WTC11 (cell line): Measurements from ENCODE around the gene GMPR.

Experiments used
- AFF4 ChIP-seq: sonication (generic); formaldehyde crosslinking; IDR thresholded peaks from 2 replicates; pipeline ENCODE4 v1.8.1; 2023; ENCODE audit warnings: mild to moderate bottlenecking, missing genetic modification reagents, borderline replicate concordance
- RORB ChIP-seq: fragments of 250-450 bp; sonication (Bioruptor Pico); IDR thresholded peaks from 2 replicates; pipeline ENCODE4 v1.9.0; 2021; ENCODE audit warnings: mild to moderate bottlenecking
- USF2 ChIP-seq: sonication (generic); formaldehyde crosslinking; IDR thresholded peaks from 2 replicates; pipeline ENCODE4 v1.8.1; 2023; ENCODE audit warnings: mild to moderate bottlenecking, missing genetic modification reagents, moderate library complexity
- TF ChIP-seq, protein P1 (sequence below): fragments of 200-600 bp; IDR thresholded peaks from 2 replicates; pipeline ENCODE4 v1.8.0; 2022; ENCODE audit warnings: antibody characterized with exemption

DNA sequence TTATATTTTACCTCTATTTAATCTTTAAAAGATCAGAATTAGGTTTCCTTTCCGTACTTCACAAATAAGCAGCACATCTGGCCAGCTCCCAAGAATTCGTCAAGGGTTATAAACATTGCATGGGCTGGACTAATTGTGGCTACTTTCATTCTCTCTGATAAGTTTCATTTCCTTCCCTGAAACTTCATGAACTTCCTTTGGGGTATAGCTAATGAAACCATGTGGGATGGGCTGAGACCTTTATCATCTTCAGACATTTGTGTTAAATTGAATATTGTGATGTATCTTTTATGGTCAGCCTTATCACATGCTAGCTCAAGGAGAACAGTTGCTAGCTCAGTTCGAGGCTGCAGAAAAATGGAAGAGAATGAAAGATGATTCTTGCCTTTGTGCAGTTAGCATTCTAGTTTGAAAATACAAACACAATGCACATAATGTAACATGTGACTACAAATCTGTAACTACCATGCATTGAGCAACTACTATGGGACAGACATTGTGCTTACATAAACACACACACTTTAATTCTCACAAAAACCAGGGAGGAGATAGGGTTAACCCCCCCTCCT, 1.7 kb upstream of the GMPR start:
- TF ChIP-seq, protein P1, sequence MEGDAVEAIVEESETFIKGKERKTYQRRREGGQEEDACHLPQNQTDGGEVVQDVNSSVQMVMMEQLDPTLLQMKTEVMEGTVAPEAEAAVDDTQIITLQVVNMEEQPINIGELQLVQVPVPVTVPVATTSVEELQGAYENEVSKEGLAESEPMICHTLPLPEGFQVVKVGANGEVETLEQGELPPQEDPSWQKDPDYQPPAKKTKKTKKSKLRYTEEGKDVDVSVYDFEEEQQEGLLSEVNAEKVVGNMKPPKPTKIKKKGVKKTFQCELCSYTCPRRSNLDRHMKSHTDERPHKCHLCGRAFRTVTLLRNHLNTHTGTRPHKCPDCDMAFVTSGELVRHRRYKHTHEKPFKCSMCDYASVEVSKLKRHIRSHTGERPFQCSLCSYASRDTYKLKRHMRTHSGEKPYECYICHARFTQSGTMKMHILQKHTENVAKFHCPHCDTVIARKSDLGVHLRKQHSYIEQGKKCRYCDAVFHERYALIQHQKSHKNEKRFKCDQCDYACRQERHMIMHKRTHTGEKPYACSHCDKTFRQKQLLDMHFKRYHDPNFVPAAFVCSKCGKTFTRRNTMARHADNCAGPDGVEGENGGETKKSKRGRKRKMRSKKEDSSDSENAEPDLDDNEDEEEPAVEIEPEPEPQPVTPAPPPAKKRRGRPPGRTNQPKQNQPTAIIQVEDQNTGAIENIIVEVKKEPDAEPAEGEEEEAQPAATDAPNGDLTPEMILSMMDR, result no peak
- TF ChIP-seq AFF4 (CRISPR knock-in tag) (no peak), RORB (CRISPR knock-in tag) (no peak), USF2 (CRISPR knock-in tag) (no peak)
